GM19238 (cell line): ENCODE data around the gene NBDY.
A peak's percentile ranks its signal among the peaks of the same experiment; 100 is the strongest.
"Not testable (repeated sequence)": the region's sequence is repeated elsewhere in the genome, so short reads cannot be mapped to it uniquely, and the experiment has no call there.

Experiments
- DNase-seq: peaks from one replicate; pipeline ENCODE4 v3.0.0; 2011; ENCODE audit warnings: low spot score; ENCODE audit not compliant: insufficient read length

Gene NBDY, protein sequence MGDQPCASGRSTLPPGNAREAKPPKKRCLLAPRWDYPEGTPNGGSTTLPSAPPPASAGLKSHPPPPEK

DNA sequence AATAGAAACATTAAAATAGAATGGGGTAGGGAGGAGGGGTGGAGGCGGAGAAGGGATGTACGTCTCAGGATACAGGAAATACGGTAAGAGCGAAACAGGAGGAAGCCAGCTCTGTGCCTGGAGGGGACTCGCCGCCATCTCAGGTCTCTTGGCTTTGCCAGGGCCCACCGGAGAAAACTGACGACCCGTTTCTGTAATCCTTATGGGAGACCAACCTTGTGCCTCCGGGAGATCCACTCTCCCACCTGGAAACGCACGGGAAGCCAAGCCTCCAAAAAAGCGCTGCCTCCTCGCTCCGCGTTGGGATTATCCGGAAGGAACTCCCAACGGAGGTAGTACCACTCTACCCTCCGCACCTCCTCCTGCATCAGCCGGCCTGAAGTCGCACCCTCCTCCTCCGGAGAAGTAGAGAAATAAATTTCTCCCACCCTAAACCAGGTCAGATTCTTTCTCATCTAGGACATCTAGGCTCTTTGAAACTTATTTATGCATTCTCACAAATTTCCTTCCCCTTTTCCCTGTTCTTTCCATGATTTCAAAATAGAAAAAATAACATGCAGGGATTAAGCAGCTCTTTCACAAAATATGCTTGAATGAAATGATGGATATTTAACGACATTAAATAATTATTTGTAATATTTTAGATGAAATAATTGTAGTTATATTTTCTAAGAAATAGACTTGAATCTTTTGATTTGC, at the start of gene NBDY:
Gene NBDY (plus strand): TSS at position 92 of the 699 bp plus-strand sequence. CDS start 111 bp downstream, at position 203.
- peak; percentile 5 for DNase-seq

DNA sequence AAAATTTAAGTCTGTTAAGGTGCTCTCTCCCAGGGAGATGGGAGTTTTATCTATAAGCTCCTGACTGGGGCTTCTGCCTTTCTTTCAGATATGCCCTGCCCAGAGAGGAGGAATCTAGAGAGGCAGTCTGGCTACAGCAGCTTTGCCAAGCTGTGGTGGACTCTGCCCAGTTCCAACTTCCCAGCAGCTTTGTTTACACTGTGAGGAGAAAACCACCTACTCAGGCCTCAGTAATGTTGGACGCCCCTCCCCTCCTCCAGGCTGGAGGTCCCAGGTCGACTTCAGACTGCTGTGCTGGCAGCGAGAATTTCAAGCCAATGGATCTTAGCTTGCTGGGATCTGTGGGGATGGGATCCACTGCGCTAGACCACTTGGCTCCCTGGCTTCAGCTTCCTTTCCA, 24.5 kb upstream of the NBDY start:
- not testable (repeated sequence) for DNase-seq

DNA sequence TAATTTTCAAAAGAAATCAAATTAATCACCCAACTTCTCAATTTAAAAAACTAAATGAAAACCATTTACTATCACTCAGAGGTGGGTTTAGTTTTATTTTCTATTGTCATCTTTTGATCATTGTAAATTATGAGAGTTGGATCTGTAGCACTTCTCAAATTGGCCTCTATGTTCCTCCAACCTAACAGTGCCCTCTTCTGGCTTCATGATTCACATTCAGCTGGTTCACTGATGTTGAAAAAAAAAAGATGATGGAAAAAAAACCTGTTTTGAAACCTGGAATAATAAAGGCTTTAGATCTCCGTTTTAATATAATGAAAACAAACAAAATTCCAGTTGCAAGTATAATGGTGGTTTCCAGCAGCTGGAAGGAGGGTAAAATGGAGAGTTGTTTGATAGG, 2.4 kb upstream of the NBDY start:
- DNase-seq = peak; percentile 2

DNA sequence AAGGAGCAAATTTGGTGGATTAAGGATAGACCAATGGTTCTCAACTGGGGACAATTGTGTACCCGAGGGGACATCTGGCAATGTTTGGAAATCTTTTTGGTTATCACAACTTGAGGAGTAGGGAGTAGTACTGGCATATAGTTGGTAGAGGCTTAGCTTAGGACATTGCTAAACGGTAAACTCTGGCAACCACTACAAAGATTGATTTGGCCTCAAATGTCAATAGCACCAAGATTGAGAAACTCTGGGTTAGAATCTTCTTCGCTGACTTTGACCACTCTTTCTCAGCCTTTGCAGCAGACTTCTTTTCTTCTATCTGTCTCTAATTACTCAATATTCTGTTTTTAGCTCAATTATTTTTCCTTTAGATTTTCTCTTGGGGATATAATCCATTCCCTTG, 1.5 kb upstream of the NBDY start:
- no peak for DNase-seq

DNA sequence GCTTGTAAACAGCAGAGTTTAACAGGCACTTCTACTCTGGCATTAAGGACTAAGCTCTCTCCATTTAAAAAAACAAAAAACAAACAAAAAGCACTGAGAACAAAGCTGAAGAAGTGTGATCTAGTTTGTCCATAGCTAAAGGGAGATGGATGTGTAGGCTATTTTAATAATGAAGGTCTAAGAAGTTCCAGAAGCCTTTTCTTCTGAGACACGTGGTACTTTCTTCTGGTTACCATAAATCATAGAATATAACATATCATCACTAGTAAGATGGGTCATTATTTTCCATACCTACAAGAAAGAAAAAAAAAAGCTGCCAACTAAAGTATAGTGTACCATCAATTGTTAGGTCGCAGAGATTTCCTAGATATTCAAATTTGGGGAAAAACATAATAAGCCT, 722 bp upstream of the NBDY start:
- DNase-seq = no peak

DNA sequence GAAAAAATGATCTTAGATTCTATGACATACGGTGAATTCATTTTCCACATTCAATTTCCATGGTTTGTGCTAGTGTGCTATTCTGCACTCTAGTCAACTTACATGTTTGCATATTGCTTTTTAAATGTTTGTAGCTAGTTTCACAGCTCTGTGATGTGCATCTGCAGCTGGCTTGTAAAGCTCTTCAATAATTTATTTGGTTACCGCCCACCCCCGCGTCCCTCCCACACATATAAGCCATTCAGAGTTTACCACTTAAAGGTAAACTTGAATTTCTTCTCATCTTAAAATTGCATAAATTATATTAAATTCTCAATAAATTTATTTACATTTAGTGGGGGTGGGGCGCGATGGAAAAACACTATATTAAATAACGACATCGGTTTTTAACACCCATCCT, 291 bp upstream of the NBDY start:
- DNase-seq = no peak

DNA sequence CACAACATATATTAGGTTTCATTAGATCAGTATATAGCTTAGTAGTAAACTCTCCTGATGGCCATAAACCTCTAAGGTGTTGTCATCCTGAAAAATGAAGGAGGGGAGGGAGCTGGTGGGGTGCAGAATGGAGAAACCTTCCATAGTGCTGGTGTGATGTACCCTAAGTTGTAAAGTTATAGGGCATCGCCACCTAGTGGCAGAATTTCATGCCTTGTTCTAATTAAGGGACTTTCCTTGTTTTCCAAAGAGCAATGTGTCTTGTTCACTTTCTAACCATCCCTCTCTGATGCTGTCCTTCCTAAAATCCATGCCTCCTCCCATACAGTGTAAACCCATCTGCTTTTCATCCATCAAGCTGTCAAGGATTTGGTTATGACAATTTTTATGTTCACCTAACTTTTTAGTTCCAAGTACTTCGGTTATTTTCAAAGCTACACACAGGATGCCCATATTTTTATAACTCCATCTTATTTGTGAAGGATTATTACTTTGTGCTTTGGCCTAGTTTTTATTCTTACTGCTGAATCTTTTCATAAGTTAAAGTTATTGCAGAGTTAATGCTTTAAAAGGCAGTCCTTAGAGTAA, 4.5 kb downstream of the NBDY start:
- no peak for DNase-seq

GRCh38 chrX:56736219-56736618, 7.2 kb downstream of the NBDY start:
- DNase-seq = no peak

GRCh38 chrX:56738670-56739069, 9.6 kb downstream of the NBDY start:
- no peak for DNase-seq

GRCh38 chrX:56744996-56745395, 16.0 kb downstream of the NBDY start:
- no peak for DNase-seq

- no peak for DNase-seq
Measured at GRCh38 chrX:56746996-56747395, 18.0 kb downstream of the NBDY start.

- no peak for DNase-seq
Measured at GRCh38 chrX:56751071-56751470, 22.0 kb downstream of the NBDY start.

- DNase-seq = no peak
Measured at GRCh38 chrX:56757327-56757726, 28.3 kb downstream of the NBDY start.

DNA sequence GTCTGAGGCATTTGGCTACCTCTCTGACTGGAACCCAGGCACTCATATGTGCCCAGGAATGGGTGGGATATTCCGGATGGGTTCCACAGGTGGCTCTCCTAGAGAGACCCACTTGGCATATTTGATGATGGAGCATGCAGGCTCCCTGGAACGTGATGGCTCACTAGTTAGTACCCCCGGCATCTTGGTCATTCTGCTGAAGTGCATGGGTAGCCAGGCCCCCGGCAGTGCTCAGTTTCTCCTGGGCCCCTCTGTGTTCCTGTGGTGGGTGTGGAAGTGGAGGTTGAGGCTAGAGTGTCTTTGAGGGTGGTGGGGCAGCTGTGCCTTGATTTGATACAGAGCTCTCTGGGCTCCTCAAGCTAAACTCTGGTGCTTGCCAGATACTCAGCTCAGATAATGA, 29.4 kb downstream of the NBDY start:
- no peak for DNase-seq

- no peak for DNase-seq
Measured at GRCh38 chrX:56759736-56760409, 30.8 kb downstream of the NBDY start.

- DNase-seq = not testable (repeated sequence)
Measured at GRCh38 chrX:56760410-56761124, 31.5 kb downstream of the NBDY start.

GRCh38 chrX:56761167-56761566, 32.1 kb downstream of the NBDY start:
- DNase-seq = no peak

DNA sequence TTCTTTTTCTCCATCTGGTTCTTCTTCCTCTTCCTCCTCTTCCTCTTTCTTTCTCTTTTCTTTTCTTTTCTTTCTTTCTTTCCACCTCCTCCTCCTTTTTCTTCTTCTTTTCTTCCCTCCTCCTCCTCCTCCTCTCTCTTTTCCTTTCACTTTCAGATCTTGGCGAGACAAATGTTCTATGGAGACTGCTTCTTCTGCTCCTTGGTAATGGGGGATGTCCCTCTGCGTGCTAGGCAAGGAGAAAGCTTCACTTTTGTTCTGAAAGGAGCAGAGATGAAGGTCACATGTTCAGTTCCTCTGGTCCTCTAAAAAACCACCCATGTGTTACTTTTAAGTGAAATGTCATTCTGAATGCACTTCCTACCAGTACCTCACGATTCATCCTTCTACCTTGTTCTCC, 33.2 kb downstream of the NBDY start:
- DNase-seq = no peak

- DNase-seq = no peak
Measured at GRCh38 chrX:56762707-56763555, 33.9 kb downstream of the NBDY start.

- no peak for DNase-seq
Measured at GRCh38 chrX:56763556-56764152, 34.6 kb downstream of the NBDY start.
